Prostate gland (tissue), 2 donors: Measurements from ENCODE around the gene AKT1. TPM values are rescaled to one million over a fixed set of nuclear protein-coding genes. Genes with fewer than 3 reads are reported as not detected.

Experiments
- DNase-seq: peaks from one replicate; pipeline ENCODE4 v3.0.0-alpha.2; 2019; ENCODE audit warnings: low spot score
- H3K27ac ChIP-seq, 2 donors: fragments of 200-600 bp; sonication (generic); 2 replicates each; pipeline ENCODE4 v1.5.1; 2017 to 2019
- H3K27me3 ChIP-seq: fragments of 200-600 bp; sonication (generic); replicated peaks from 2 replicates; pipeline ENCODE4 v1.5.1; 2019; ENCODE audit not compliant: insufficient read depth
- H3K36me3 ChIP-seq, 2 donors: fragments of 200-600 bp; sonication (generic); 1 replicate in 1 of 2; 2 replicates in 1 of 2; pipeline versions ENCODE4 v1.5.1 to v1.8.1; 2017 to 2019
- H3K4me1 ChIP-seq: fragments of 200-600 bp; sonication (generic); replicated peaks from 2 replicates; pipeline ENCODE4 v1.5.1; 2019
- H3K4me3 ChIP-seq, 2 donors: fragments of 200-600 bp; sonication (generic); 2 replicates each; pipeline ENCODE4 v1.5.1; 2017 to 2019
- H3K9me3 ChIP-seq: fragments of 200-600 bp; sonication (generic); 2 replicates; pipeline ENCODE4 v1.5.1; 2017
- POLR2A ChIP-seq: fragments of 450-650 bp; IDR thresholded peaks from one replicate; pipeline ENCODE4 v1.6.1; 2016; ENCODE audit warnings: antibody characterized with exemption, mild to moderate bottlenecking
- POLR2AphosphoS5 ChIP-seq: sonication (generic); formaldehyde crosslinking; IDR thresholded peaks from one replicate; pipeline ENCODE4 v1.6.1; 2017; ENCODE audit warnings: antibody characterized with exemption
- WGBS: methylation state at CpG from one replicate; pipeline ENCODE4 v1.1.5; 2018; 5-methylcytosine and 5-hydroxymethylcytosine counted together
- intact Hi-C: fragments of 100-400 bp; cut with DNase I; formaldehyde crosslinking; loops from one replicate; pipeline ENCODE4 v1.14.2; 2022
- total RNA-seq, 2 donors: library from RNA; depleted of rRNA; stranded (reverse); fragments of >200 nt; gene quantifications; one replicate each; pipeline ENCODE4 v1.1.0, GENCODE V29; 2016
- TF ChIP-seq, protein P1 (sequence below), 4 experiments: fragments of 200-600 bp in 2 of 4; fragments of 450-650 bp in 2 of 4; sonication (generic) in 2 of 4; IDR thresholded peaks; 1 replicate in 3 of 4; 2 replicates in 1 of 4; pipeline ENCODE4 v1.5.1; 2016 to 2019; ENCODE audit warnings: antibody characterized with exemption in 4 of 4, mild to moderate bottlenecking in 2 of 4, moderate library complexity in 2 of 4

The AKT1 gene
- total RNA-seq = 100 to 1,000 TPM; 154 to 200 TPM

- intact Hi-C loops = no loop called here
- peak within 1 kb of the TSS; percentile 89 to 99 for H3K27ac ChIP-seq
- no peak for DNase-seq
Measured at GRCh38 chr14:104794993-104795780, at the start of gene AKT1. Gene AKT1 (minus strand): TSS chr14:104795748. CDS start chr14:104792643, 3,105 bp downstream.

DNA sequence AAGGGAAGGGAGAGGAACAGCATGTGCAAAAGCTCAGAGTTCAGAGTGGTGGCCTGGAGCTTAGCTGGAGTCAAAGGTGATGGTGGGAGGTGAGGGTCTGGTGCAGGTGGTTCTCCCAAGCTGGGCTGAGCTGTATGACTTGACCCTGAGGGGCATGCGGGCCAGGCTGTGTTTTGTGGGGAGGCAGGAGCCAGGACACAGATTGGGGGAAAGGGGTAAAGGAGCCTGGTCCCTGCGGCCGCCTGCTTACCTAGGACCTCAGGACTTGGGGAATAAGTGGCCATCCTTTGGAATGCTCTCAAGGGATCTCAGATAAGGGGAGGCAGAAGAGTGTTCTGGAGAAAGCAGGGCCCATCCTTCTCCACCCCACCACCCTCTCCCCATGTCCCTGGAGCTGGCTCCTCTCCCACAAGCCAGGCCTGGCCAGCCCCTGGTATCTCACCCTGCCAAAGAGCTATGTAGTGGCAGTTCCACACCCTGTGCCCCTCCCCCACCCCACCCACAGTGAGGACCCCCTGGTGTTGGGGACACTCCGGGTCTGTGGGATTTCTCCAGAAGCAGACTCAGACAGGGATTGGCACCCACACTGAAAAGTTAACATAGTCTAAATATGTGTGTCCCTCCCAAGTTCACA is 49.6 kb upstream of the AKT1 start:
- intact Hi-C loops = no loop called here
- Histone ChIP-seq H3K4me3 (no peak overlapping the region), H3K27ac (no peak overlapping the region), H3K9me3 (no peaks in the 10 kb centered on the region), H3K4me1 (peaks cover 6% of the 10 kb centered on the region), H3K27me3 (no peaks in the 10 kb centered on the region), H3K36me3 (no peaks in the 10 kb centered on the region)
- 96% methylated on average over 4 of the region's 4 CpGs for WGBS
- TF ChIP-seq POLR2A (no peak), POLR2AphosphoS5 (no peak)
- TF ChIP-seq, protein P1, sequence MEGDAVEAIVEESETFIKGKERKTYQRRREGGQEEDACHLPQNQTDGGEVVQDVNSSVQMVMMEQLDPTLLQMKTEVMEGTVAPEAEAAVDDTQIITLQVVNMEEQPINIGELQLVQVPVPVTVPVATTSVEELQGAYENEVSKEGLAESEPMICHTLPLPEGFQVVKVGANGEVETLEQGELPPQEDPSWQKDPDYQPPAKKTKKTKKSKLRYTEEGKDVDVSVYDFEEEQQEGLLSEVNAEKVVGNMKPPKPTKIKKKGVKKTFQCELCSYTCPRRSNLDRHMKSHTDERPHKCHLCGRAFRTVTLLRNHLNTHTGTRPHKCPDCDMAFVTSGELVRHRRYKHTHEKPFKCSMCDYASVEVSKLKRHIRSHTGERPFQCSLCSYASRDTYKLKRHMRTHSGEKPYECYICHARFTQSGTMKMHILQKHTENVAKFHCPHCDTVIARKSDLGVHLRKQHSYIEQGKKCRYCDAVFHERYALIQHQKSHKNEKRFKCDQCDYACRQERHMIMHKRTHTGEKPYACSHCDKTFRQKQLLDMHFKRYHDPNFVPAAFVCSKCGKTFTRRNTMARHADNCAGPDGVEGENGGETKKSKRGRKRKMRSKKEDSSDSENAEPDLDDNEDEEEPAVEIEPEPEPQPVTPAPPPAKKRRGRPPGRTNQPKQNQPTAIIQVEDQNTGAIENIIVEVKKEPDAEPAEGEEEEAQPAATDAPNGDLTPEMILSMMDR (IDR thresholded peaks at IDR 0.05) = no peak
- DNase-seq = no peak

More at GRCh38 chr14:104794993-104795780, at the start of gene AKT1:
- Histone ChIP-seq H3K4me1 (peaks cover 40% of the 10 kb centered on the region), H3K27me3 (no peaks in the 10 kb centered on the region), H3K36me3 (no peaks in the 10 kb centered on the region), H3K9me3 (no peaks in the 10 kb centered on the region), H3K4me3 (peak within 1 kb of the TSS; percentile 77 to 86)
- TF ChIP-seq POLR2AphosphoS5 (no peak), POLR2A (no peak)
- TF ChIP-seq, protein P1 (IDR thresholded peaks at IDR 0.05) = no peak
- WGBS = 0% methylated on average over 37 of the region's 124 CpGs

DNA sequence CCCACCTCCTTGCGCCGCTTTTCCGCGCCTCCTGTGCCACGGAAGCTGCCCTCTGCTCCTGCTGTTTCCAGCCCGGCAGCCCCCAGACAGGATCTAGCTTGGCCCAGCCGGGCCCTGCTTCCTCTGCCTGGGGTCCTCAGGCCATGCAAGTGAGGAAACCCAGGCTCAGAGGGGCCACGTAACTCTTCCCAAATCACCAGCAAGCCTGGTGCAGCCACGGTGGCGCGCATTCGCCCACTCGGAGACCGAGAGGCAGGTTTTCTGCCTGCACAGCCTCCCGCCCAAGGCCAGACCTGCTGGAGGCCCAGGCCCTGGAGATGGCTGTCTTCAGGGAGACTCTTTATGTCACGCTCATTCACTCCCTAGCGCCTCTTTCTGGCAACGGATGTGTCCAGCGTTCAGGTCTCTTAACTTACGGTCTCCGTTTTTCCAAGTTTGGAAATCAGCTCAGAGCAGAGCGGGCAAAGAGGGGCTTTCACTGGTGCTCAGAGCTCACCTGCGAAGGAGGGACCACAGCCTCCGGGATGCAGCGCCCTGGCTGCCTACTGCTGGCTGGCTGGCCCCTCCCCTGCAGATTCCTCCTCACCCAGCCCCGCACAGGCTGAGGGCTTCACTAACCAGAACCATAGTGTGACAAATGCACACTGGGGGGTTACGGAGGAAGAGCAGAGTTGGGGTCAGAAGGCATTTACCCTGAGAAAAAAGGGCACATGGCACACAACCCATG is 48.9 kb upstream of the AKT1 start:
- Histone ChIP-seq H3K27me3 (no peaks in the 10 kb centered on the region), H3K4me1 (peaks cover 6% of the 10 kb centered on the region), H3K4me3 (peak overlapping the region; percentile 22 to 31), H3K9me3 (no peaks in the 10 kb centered on the region), H3K27ac (no peak overlapping the region), H3K36me3 (no peaks in the 10 kb centered on the region)
- TF ChIP-seq POLR2A (no peak), POLR2AphosphoS5 (no peak)
- TF ChIP-seq, protein P1 (IDR thresholded peaks at IDR 0.05) = no peak
- WGBS = 15% methylated on average over 27 of the region's 27 CpGs
- DNase-seq = no peak
- intact Hi-C loops = no loop called here

DNA sequence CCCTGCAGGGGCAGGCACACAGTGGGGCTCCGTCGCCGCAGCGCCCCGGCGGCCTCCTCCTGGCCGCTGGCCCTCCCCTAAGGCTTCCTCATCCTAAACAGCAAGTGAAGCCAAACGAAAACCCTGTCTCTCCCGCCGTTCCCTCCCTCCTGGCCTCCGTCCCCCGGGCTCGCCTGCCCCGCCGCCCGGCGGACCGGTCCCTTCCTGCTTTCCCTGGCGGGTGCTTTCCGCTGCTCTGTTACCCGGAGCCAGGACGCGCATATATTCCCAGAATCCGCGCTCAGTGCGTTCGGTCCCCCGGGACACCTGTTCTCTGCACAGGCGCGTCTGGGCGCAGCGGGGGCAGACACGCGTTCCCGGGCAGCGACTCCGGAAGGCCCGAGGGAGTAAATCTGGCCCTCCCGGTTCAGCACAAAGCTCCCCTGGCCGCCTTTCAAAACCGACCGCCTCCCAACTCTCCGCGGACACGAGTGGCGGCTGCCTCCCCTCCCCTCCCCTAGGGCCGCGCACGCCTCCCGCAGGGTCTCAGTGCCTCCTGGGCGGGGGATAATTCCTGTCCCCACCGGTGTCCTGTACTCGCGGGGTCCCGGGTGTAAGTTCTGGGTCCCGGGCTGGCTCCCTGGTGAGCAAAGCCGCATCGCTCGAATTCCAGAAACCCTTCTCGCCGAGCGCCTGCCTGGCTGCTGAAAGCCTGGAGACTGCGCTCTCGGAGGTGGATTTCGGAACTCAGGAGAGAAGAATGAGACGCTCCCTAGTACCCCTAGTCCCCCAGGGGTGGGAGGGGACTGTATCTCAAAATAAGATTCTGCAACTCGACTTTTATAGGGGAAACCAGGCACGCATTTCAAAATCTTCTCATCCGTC is 48.1 kb upstream of the AKT1 start:
- Histone ChIP-seq H3K9me3 (no peaks in the 10 kb centered on the region), H3K4me1 (peaks cover 6% of the 10 kb centered on the region), H3K4me3 (peak overlapping the region; percentile 22 to 31), H3K27me3 (no peaks in the 10 kb centered on the region), H3K36me3 (no peaks in the 10 kb centered on the region), H3K27ac (no peak overlapping the region)
- WGBS = under 1% methylated on average over 68 of the region's 69 CpGs
- intact Hi-C loops = no loop called here
- TF ChIP-seq, protein P1 (IDR thresholded peaks at IDR 0.05) = no peak
- TF ChIP-seq POLR2AphosphoS5 = no peak
- no peak for TF ChIP-seq POLR2A
- no peak for DNase-seq
